ENCODE data around the gene TIMM8B.

DNA sequence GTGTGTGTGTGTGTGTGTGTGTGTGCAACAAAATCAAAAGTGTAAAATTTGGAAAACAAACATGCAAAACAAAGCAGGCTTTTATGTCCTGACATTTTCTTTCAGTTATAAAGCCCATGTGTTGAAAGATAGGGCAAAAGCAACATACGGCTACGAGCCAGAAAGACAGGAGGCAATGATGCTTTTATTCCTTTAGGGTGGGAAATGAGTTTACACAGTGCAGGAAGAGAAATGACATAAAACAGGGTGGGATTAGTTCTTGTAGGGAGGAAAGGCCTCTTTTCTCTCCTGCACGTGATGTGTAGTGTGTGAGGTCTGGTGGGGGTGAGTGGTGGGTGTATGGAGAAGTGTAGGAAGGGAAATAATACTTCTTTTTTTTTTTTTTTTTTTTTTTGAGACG, 47.9 kb upstream of the TIMM8B start:
- TF ChIP-seq RAD21 (IDR thresholded peaks at IDR 0.05; ENCODE audit: low read length) (no peak), CHD1 (IDR thresholded peaks at IDR 0.05; ENCODE audit: low read depth, low read length) (no peak), MXI1 (IDR thresholded peaks at IDR 0.05; ENCODE audit: borderline replicate concordance, low read depth, low read length) (no peak)
- TF ChIP-seq, protein P1, sequence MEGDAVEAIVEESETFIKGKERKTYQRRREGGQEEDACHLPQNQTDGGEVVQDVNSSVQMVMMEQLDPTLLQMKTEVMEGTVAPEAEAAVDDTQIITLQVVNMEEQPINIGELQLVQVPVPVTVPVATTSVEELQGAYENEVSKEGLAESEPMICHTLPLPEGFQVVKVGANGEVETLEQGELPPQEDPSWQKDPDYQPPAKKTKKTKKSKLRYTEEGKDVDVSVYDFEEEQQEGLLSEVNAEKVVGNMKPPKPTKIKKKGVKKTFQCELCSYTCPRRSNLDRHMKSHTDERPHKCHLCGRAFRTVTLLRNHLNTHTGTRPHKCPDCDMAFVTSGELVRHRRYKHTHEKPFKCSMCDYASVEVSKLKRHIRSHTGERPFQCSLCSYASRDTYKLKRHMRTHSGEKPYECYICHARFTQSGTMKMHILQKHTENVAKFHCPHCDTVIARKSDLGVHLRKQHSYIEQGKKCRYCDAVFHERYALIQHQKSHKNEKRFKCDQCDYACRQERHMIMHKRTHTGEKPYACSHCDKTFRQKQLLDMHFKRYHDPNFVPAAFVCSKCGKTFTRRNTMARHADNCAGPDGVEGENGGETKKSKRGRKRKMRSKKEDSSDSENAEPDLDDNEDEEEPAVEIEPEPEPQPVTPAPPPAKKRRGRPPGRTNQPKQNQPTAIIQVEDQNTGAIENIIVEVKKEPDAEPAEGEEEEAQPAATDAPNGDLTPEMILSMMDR (conservative IDR thresholded peaks at IDR 0.05; ENCODE audit: low read depth, low read length), result no peak
- TF ChIP-seq, protein P2, sequence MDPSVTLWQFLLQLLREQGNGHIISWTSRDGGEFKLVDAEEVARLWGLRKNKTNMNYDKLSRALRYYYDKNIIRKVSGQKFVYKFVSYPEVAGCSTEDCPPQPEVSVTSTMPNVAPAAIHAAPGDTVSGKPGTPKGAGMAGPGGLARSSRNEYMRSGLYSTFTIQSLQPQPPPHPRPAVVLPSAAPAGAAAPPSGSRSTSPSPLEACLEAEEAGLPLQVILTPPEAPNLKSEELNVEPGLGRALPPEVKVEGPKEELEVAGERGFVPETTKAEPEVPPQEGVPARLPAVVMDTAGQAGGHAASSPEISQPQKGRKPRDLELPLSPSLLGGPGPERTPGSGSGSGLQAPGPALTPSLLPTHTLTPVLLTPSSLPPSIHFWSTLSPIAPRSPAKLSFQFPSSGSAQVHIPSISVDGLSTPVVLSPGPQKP (IDR thresholded peaks at IDR 0.05; ENCODE audit: borderline replicate concordance, low read depth, low read length), result no peak
- TF ChIP-seq, protein P3, sequence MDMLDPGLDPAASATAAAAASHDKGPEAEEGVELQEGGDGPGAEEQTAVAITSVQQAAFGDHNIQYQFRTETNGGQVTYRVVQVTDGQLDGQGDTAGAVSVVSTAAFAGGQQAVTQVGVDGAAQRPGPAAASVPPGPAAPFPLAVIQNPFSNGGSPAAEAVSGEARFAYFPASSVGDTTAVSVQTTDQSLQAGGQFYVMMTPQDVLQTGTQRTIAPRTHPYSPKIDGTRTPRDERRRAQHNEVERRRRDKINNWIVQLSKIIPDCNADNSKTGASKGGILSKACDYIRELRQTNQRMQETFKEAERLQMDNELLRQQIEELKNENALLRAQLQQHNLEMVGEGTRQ (IDR thresholded peaks at IDR 0.05; ENCODE audit: low read depth, low read length), result no peak

Data from IMR-90 (cell line).